Measurements from ENCODE around the gene HSPB7. TPM values are rescaled to one million over a fixed set of nuclear protein-coding genes. Genes with fewer than 3 reads are reported as not detected.

Gene HSPB7
- total and polyA plus RNA-seq, 2 of the 8 experiments (the other 6 are each of a cell fraction or from before 2014, with no cell fraction given) = not detected

GRCh38 chr1:15975805-15976680, 41.8 kb downstream of the HSPB7 start, which contains the start of gene ZBTB17:
TSS of gene ZBTB17 (minus strand) at chr1:15976101. CDS start at chr1:15948495, 27,606 bp downstream.
- Histone ChIP-seq H2BK15ac (ENCODE audit: low read length) (no peak within 1 kb of the TSS), H3K56ac (replicated peaks; ENCODE audit: insufficient read length, low read depth, low read length) (peak within 1 kb of the TSS; percentile 63), H4K8ac (ENCODE audit: extremely low read depth, insufficient read depth, low read length) (peak within 1 kb of the TSS; percentile 86; the same call in 1 of the 2 replicates), H3K9ac (replicated peaks in 1 of 4; ENCODE audit: extremely low read depth in 1 of 4, low read depth in 3 of 4, low read length in 3 of 4) (peak within 1 kb of the TSS in 3 of 4 experiments; percentile 3 to 81 (median 25); a peak in 4 of 7 replicates), H2AK5ac (ENCODE audit: low read depth, low read length) (no peak within 1 kb of the TSS), H3K27me3 (replicated peaks in 1 of 4; ENCODE audit: control insufficient read depth in 3 of 4, extremely low read depth in 1 of 4, insufficient read depth in 3 of 4, low read length in 3 of 4) (no peaks in the 10 kb centered on the region), H4K20me1 (replicated peaks in 1 of 2; ENCODE audit: control insufficient read depth in 1 of 2, insufficient read depth in 2 of 2, low read length in 2 of 2) (peaks cover 0 to 3% of the 10 kb centered on the region in 2 experiments), H4K91ac (replicated peaks; ENCODE audit: insufficient read length, low read length) (no peak within 1 kb of the TSS), H3K14ac (ENCODE audit: insufficient read length) (peak within 1 kb of the TSS; percentile 89), H3K36me3 (ENCODE audit: control insufficient read depth in 2 of 4, insufficient read depth in 4 of 4, low read length in 3 of 4) (peaks cover 0 to 4% (median 3%) of the 10 kb centered on the region in 4 experiments; a peak in 2 of 8 replicates), H2BK20ac (ENCODE audit: low read length) (no peak within 1 kb of the TSS), H3K23me2 (ENCODE audit: low read depth, low read length) (no peaks in the 10 kb centered on the region), H4K5ac (ENCODE audit: insufficient read length, low read depth, low read length) (peak within 1 kb of the TSS; percentile 51), H3K79me1 (ENCODE audit: low read depth, low read length) (peaks cover 6% of the 10 kb centered on the region; the same call in 1 of the 2 replicates), H3K23ac (ENCODE audit: insufficient read length) (no peak within 1 kb of the TSS), H2BK120ac (replicated peaks; ENCODE audit: low read depth, low read length) (no peak within 1 kb of the TSS), H2BK12ac (ENCODE audit: low read depth, low read length) (0 out of 2 replicates have a peak within 1 kb of the TSS, but pooled peaks have one; percentile 60), H2BK5ac (ENCODE audit: low read depth, low read length) (no peak within 1 kb of the TSS), H3K4me1 (replicated peaks in 1 of 4; ENCODE audit: control insufficient read depth in 3 of 4, insufficient read depth in 4 of 4, low read length in 3 of 4) (peaks cover 0 to 4% (median 0%) of the 10 kb centered on the region in 4 experiments; a peak in 1 of 7 replicates), H3K79me2 (ENCODE audit: control insufficient read depth in 1 of 2, insufficient read depth in 2 of 2, low read length in 2 of 2) (peaks cover 0 to 12% of the 10 kb centered on the region in 2 experiments; a peak in 2 of 4 replicates), H3K9me3 (ENCODE audit: insufficient read depth in 2 of 2, low read depth in 1 of 2, low read length in 1 of 2) (no peaks in the 10 kb centered on the region), H3K4me3 (ENCODE audit: extremely low read depth in 1 of 4, insufficient read depth in 2 of 4, low read depth in 3 of 4, low read length in 4 of 4) (peak within 1 kb of the TSS; percentile 70 to 87 (median 80)), H3K18ac (ENCODE audit: extremely low read depth, low read length) (no peak within 1 kb of the TSS), H2AFZ (ENCODE audit: low read length) (peak within 1 kb of the TSS; percentile 91), H3K4me2 (ENCODE audit: insufficient read depth in 1 of 2, low read depth in 2 of 2, low read length in 2 of 2) (peak within 1 kb of the TSS; percentile 69 to 84), H3K27ac (ENCODE audit: low read depth, low read length) (no peak within 1 kb of the TSS), H3K4ac (replicated peaks; ENCODE audit: insufficient read length, low read depth, low read length) (no peak within 1 kb of the TSS)
- POLR2A ChIA-PET (ENCODE audit: partially characterized antibody) = interaction anchor here (0.8 to 2.5 kb wide), 10 partner anchors 12 to 214 kb away, joined by 3 to 10 read pairs (median 4); partner anchors contain the start of gene SPEN
- DNase-seq (ENCODE audit: low read depth in 1 of 2, low spot score in 2 of 2) (peak; percentile 83 to 95), FAIRE-seq (no peak)
- 9% methylated on average over 41 of the region's 47 CpGs; no CpG with 5 or more reads in 1 of the 2 experiments for WGBS, 2 experiments (ENCODE audit: extremely low coverage in 1 of 2, insufficient coverage in 1 of 2, insufficient read length in 1 of 2, insufficient replicate concordance in 2 of 2, low coverage in 1 of 2, low lambda C conversion rate in 2 of 2, missing lambda C conversion rate in 1 of 2)
- CTCF ChIA-PET (ENCODE audit: partially characterized antibody) = interaction anchor here (0.6 to 5.7 kb wide), 13 partner anchors 10 to 269 kb away, joined by 3 to 53 read pairs (median 5); no protein-coding TSS in a partner anchor
- TF ChIP-seq E2F6 (IDR thresholded peaks at IDR 0.05) = 0 out of 2 replicates have a peak, but pooled peaks have one; percentile 32
- no peak for TF ChIP-seq CHD2 (IDR thresholded peaks at IDR 0.05; ENCODE audit: low read length)
- TF ChIP-seq CTBP2 (IDR thresholded peaks at IDR 0.05; ENCODE audit: borderline replicate concordance, insufficient read depth, insufficient read length, low read length) = no peak
- TF ChIP-seq ATF3 (IDR thresholded peaks at IDR 0.05; ENCODE audit: insufficient read depth, low read depth, low read length) = peak; percentile 57; the same call in 1 of the 2 replicates
